D341Med (cell line): Measurements from ENCODE around the gene ID3.
A peak's percentile ranks its signal among the peaks of the same experiment; 100 is the strongest.
"Not testable (repeated sequence)": the region's sequence is repeated elsewhere in the genome, so short reads cannot be mapped to it uniquely, and the experiment has no call there.

Experiments
- DNase-seq: peaks from one replicate; pipeline ENCODE4 v3.0.0; 2012; ENCODE audit warnings: low spot score

ID3 gene

DNA sequence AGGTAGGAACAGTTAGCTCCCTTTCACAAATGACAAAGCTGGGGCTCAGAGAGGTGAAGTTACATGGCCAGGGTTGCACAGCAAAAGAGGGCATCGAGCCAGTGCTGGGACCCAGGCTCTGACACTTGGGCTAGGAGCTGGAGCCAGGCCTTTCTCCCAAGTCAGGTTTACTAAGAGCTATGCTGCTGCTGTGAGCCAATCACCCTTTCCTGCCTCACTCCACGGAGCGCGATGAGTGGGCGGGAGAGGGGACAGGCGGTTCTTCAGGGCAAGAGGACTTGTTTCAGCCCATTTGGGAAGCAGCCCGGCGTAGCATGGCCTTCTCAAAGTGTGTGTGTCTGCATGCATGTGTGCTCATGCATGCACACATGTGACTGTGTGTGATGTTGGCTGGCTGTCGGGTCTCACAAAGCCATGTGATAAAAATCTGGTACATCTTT, 10.6 kb downstream of the ID3 start:
- DNase-seq = no peak

DNA sequence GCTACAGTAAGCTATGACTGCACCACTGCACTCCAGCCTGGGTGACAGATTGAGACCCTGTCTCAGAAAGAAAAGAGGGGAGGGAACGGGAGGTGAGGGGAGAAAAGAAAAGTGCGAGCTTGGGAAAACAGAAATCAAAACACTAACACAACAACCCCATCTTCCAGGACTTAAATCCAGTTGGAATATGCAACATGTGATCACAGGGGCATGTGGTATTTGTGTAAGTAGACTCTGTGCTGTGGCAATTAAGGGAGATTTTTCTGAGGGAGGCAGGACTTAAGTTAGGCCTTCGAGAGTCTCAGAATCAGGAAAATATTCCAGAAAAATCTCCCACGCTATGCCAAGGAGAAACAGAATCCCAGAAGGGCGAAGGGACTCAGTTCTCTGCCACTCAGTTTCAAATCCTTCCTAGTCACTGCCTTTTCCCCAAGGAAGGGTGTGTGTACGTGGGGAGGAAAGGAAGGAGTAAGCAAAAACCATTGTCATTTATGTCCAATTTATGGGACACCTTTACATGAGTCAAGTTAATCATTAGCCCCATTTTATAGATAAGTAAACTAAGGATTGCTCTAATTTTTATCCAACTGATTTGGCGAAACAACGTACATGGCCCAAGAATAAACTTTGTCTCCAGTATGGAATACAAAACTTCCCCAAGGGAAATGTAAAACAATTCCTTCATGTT, 12.3 kb downstream of the ID3 start:
- no peak for DNase-seq

- DNase-seq = no peak
These were observed 13.4 kb downstream of the ID3 start for GRCh38 chr1:23545851-23546250.

DNA sequence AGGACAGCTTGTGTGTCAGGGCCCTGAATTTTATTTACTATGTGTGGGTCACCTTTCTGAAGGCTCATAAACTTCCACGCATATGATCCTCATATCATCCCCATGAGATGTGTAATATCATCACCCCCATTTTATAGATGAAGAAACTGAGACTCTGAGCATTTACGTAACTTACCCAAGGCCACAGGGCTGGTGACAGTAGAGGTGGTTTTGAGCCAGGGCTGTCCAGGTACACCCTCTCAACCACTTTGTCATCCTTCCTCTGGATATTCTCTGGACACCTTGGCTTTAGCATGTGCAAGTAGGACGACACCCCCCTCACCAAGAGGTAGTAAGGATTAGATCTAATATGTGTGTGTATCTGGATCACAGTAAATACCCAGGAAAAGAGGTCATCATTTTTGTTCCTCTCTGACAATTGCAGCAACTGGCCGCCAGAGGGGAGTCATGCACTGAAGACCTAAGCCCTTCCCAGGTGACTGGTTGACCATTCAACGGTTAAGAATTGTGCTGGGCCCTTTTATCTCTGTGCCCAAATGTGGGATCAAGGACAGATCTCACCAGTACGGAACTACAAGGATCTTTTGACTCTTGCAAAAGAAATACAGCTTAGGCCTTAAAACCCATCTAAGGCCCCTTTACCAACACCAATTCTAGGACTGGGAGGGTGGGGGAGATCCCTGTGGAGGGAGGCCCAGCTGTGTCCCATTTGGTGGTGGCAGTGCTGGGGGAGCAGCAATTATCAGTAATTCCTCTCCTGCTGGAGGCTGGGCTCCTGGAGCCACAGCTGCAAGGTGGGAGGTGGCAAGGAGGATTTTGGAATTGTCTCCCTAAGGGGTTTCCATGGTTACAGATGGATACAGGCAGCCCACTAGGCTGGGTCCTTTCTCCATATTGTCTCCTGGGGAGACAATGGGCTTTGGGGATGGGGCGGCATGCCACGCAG, 14.6 kb downstream of the ID3 start:
- DNase-seq = peak; percentile 62

GRCh38 chr1:23543707-23544443, 15.4 kb downstream of the ID3 start:
- no peak for DNase-seq

GRCh38 chr1:23542940-23543339, 16.4 kb downstream of the ID3 start:
- not testable (repeated sequence) for DNase-seq

- DNase-seq = peak; percentile 90
These were observed 19.5 kb downstream of the ID3 start for GRCh38 chr1:23539698-23540266.

DNA sequence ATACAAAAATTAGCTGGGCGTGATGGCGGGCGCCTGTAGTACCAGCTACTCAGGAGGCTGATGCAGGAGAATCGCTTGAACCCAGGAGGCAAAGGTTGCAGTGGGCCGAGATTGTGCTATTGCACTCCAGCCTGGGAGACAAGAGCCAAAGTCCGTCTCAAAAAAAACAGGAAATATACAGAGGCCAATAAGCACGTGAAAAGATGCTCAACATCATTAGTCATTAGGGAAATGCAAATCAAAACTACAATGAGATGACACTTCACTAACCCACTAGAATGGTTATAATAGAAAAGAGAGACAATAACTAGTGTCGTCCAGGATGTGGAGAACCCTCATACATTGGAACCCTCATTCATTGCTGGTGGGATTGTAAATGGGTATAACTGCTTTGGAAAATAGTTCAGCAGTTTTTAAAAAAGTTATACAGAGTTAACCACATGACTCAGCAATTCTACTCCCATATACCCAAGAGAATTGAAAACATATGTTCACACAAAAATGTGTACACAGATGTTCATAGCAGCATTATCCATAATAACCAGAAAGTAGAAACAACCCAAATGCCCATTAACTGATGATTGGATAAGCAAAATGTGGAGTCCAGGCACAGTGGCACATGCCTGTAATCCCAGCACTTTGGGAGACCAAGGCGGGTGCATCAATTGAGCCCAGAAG, 21.9 kb downstream of the ID3 start:
- no peak for DNase-seq

DNA sequence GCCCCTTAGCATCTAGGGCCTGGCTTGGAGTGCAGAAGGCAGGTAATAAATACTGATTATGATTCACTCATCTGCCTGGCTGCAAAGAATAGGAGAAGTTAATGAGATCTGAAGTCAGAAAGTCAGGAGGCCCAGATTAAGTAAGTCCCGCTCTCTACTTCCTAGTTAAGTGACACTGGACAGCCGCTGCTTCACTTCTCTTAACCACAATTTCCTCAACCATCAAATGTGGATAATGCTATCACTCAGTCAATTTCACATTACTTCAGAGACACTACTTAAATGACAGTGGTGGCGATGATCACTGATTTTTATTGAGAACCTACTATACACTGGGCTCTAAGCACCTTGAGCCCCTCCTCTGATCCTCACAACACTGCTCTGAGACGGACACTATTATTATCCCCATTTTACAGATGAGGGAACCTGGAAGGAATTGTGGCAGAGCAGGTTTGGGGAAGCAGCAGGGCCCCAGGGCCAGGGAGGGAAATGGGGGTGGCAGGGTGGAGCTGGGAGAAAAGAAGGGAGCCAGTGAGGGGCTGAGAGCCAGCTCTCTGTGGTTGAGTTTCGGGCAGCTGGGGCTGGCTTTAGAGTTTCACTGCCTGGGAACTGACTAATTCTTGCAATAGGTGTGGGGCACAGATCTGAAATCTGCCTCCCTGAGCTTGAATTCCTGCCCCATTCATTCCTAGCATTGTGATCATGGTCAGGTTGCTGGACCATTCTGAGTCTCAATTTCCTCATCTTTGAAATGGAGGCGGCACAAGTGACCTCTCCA, 25.9 kb downstream of the ID3 start:
- DNase-seq = no peak

DNA sequence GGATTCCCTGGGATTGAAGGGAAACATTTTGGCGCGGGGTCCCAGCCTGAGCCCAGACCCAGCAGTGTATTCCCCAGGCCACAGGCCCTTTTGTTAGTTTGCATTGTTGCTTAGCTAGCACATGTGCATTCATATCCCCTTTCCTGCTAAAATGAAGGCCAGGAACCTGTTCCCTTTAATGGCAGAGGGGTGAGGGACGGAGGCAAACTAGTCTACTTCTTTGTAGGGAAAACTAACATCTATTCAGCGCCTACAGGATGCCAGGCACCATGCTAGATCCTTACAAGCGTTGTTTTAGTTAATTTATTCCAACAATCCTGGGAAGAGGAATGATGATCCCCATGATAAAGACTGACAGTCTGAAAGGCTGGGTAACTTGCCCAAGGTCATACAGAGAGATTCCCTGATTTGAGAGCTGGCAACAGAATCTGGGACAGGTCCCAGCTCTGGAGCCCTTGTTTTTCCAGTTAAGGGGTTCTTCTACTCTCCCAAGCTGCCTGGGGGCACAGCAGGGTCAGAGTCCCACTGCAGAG, 27.7 kb downstream of the ID3 start:
- DNase-seq = no peak

DNA sequence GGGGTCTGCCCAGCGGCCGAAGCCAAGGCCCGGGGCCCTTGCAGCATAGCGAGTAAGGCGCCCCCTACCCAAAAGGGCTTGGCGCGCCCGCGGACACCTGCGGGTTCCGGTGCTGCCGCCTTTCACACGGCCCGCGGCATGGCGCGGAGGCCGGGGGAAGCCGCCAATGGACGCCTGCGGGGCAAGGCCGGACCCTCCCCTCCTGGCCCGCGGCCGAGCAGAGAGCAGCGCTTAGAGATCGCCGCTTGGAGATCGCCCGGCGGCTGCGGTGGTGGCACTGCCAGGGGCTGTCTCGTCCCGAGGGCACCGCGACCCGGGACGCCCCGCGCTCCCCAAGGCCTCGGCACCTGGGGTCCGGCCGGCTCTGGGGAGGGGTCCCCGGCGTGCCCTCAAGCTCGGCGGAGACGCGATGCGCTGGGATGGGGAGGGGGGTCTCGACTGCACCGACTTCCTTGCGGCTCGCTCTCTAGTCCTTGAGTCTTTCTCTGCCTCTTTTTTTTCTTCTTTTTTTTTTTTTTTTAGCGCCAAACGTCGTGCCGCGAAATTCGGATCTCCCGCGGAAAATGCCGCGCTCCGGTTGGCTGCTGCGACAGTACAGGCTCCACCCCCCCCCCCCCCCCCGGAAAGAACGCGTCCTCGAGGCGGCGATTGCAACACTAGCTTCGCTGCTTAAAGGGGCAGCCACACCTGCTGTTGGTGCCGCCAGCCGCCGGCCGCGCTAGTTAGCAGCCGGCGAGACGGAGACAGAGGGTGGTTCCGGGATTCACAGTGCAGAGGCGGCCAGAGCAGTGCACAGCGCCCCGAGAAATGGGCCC, 28.3 kb downstream of the ID3 start, which contains the start of gene E2F2:
TSS of gene E2F2 (minus strand) at position 487 of the 815 bp plus-strand sequence. CDS start at position 47, 440 bp downstream.
- DNase-seq = peak; percentile 94

DNA sequence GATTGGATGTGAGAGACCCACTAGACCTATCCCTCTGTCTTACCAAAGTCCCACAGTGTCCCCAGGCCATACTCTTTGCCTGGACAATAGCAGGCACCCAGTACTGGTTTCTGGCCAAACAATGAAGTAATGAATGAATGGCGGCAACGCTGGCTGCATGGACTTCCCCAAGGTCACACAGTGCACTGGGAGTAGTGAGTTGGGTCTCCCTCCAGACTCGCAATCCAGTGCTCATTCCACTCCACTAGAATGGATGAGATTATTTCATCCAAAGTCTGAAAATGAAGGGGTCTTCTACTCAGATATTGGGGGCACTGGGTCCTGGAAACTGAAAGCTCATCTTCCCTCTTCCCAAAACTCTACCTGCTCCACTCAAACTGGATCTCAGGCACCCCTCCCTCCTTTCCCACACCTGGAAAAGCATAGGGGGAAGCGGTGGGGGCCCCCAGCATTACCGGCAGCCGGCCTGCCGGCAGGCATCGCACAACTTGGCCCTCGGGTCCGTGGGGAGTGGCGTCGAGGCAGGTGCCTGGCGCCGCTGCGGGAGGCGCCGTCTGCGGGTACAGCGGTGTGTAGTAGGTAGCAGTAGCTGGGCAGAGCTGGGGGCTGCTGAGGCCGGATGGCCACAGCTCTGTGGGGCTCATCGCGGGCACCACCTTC, 29.1 kb downstream of the ID3 start:
- DNase-seq = peak; percentile 48

- no peak for DNase-seq
These were observed 29.9 kb downstream of the ID3 start for GRCh38 chr1:23529146-23530086.

- DNase-seq = peak; percentile 85
These were observed 30.9 kb downstream of the ID3 start for GRCh38 chr1:23528250-23528978.

DNA sequence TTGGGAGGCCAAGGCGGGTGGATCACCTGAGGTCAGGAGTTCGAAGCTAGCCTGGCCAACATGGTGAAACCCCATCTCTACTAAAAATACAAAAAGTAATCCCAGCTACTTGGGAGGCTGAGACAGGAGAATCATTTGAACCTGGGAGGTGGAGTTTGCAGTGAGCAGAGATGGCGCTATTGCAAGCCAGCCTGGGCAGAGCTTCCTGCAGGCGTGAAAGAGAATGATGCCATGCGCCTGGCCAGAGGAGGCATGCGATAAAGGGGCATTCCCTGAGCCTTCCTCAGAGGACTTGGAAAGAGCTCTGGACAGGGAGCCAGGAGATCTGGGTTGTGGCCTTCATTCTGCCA, 31.4 kb downstream of the ID3 start:
- DNase-seq = no peak

DNA sequence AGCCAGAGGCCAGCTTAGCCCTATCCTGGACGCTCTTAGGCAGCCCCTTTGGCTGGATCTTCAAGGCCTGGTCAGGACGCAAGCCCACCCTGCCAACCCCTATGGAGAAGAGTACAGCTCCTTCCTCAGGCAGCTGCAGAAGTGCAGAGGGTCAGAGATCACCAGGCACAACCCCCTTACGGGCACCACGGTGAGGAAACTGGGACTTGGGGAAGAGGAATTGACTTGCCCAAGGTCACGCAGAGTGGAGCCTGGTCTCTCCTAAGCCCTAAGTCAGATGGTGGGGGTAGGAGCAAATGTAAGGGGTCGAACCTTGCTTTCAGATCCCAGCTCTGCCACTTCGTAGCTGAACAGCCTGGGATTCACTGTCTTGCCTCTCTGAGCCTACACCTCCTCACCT, 31.9 kb downstream of the ID3 start:
- DNase-seq = no peak

DNA sequence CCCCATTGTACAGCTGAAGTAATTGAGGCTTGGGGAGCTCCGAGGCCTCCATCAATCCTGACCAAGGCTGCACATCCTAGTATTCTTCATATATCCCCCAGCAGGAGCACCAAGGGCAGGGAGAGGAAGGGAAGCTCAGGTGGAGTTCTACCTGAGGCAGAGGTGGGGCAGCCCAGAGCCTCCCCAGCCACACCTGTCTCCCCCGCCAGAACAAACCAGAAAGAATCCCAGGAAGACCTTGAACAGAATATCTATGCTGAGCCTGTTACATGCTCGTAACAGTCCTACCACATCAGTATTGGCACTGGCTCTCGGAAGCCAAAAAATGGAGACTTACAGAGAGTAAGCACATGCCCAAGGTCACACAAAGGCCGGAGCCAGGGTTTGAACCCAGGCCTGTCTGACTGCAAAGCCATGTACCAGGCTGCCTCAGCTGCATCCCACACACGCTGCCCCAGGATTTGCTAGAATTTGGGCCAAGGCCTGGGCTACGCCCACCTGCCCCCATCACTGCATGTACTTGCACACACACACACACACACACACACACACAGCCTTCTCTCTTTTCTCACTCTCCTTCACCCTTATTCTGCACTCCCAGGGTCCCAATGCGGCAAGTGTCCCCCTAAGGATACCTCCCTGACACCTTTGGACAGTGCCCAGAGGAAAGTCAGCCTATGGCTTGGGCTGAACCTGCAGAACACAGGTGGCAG, 32.8 kb downstream of the ID3 start:
- no peak for DNase-seq
